Amygdala (tissue), 56 donors: Measurements from ENCODE around the gene AP5Z1.
"Not testable (repeated sequence)": the region's sequence is repeated elsewhere in the genome, so short reads cannot be mapped to it uniquely, and the experiment has no call there.

Source experiments
- DNase-seq, 56 donors: peaks; one replicate each; lab custom pipeline; 2025; lab: John Stamatoyannopoulos, UW

AP5Z1 gene

GRCh38 chr7:4783762-4784351, 8.4 kb downstream of the AP5Z1 start:
- DNase-seq = no peak

GRCh38 chr7:4784799-4785198, 9.4 kb downstream of the AP5Z1 start:
- DNase-seq = no peak

- no peak for DNase-seq
Observed at GRCh38 chr7:4785371-4785770, 9.9 kb downstream of the AP5Z1 start.

- no peak for DNase-seq
Observed at GRCh38 chr7:4786015-4786414, 10.6 kb downstream of the AP5Z1 start.

- no peak for DNase-seq
Observed at GRCh38 chr7:4787541-4787940, 12.1 kb downstream of the AP5Z1 start.

GRCh38 chr7:4787947-4788626, 12.7 kb downstream of the AP5Z1 start:
- DNase-seq = no peak

GRCh38 chr7:4788627-4789189, 13.3 kb downstream of the AP5Z1 start:
- DNase-seq = no peak

- DNase-seq = peak in 1 of 56 donors; percentile 18
Observed at GRCh38 chr7:4789194-4790077, 14.0 kb downstream of the AP5Z1 start.

- DNase-seq = peak in 2 of 56 donors; percentile 40 to 45
Observed at GRCh38 chr7:4790078-4790465, 14.6 kb downstream of the AP5Z1 start.

- no peak for DNase-seq
Observed at GRCh38 chr7:4790516-4790991, 15.1 kb downstream of the AP5Z1 start.

- DNase-seq = peak in 1 of 56 donors; percentile 8
Observed at GRCh38 chr7:4791101-4791737, 15.8 kb downstream of the AP5Z1 start.

GRCh38 chr7:4791738-4792536, 16.5 kb downstream of the AP5Z1 start:
- peak in 54 of 56 donors; percentile 19 to 90 (median 65) for DNase-seq

GRCh38 chr7:4792537-4793126, 17.2 kb downstream of the AP5Z1 start:
- peak in 5 of 56 donors; percentile 30 to 54 (median 42) for DNase-seq

- DNase-seq = peak in 2 of 56 donors; percentile 21 to 46
Observed at GRCh38 chr7:4793385-4793993, 18.1 kb downstream of the AP5Z1 start.

- DNase-seq = not testable (repeated sequence)
Observed at GRCh38 chr7:4794171-4794570, 18.7 kb downstream of the AP5Z1 start.

GRCh38 chr7:4794591-4795350, 19.3 kb downstream of the AP5Z1 start:
- DNase-seq = no peak

- no peak for DNase-seq
Observed at GRCh38 chr7:4796453-4796852, 21.0 kb downstream of the AP5Z1 start.
